HCT116 (cell line): ENCODE results near the gene LASP1. TPM values are rescaled to one million over a fixed set of nuclear protein-coding genes. Genes with fewer than 3 reads are reported as not detected.

ENCODE experiments used
- ATAC-seq: fragments of 200-7000 bp; cut with Tn5 transposase; 2 replicates; pipeline ENCODE4 v1.9.1; 2020; ENCODE audit warnings: mild to moderate bottlenecking, moderate library complexity
- BruUV-seq: library from RNA; stranded (reverse); fragments of 400-500 nt; replicated peaks from 2 replicates; lab custom pipeline; 2021; lab: Mats Ljungman, UMichigan
- CTCF ChIA-PET: fragments of 300-600 bp; sonication (Branson Sonifier 250); formaldehyde crosslinking; loops from one replicate; lab custom pipeline; 2021; ENCODE audit warnings: antibody characterized with exemption; lab: Charles Lee
- POLR2A ChIA-PET: fragments of 300-600, 350-600 bp; sonication (Branson Sonifier 250); formaldehyde crosslinking; loops from one replicate; lab custom pipeline; 2021; ENCODE audit warnings: antibody characterized with exemption; lab: Charles Lee
- RAD21 ChIA-PET, 2 experiments: fragments of 300-600 bp; sonication (Branson Sonifier 250); formaldehyde crosslinking; loops; one replicate each; lab custom pipeline; 2023; ENCODE audit warnings: low total read pairs in 2 of 2; ENCODE audit not compliant: uncharacterized antibody in 2 of 2, unreplicated experiment in 2 of 2, low non-redundant PET in 1 of 2; lab: Charles Lee
- DNase-seq: peaks from one replicate; pipeline ENCODE4 v3.0.0-alpha.2; 2010; ENCODE audit warnings: low read depth, low spot score
- H2AFZ ChIP-seq: fragments of 200-600 bp; shearing (Covaris generic), sonication (generic); 2 replicates; pipeline ENCODE4 v1.6.1; 2017; ENCODE audit warnings: low read depth, mixed run types, mixed read lengths, antibody characterized with exemption, low read length; ENCODE audit not compliant: poor library complexity, severe bottlenecking
- H3K27ac ChIP-seq: 2 replicates; pipeline ENCODE4 v1.5.1; 2012; ENCODE audit warnings: low read depth, low read length
- H3K27me3 ChIP-seq: fragments of 200-600 bp; sonication (generic); 2 replicates; pipeline ENCODE4 v1.6.1; 2016; ENCODE audit warnings: mixed run types, low read length, mixed read lengths; ENCODE audit not compliant: insufficient read depth
- H3K36me3 ChIP-seq, 2 experiments: fragments of 200-500 bp in 1 of 2; fragments of 200-600 bp in 1 of 2; sonication (Bioruptor generic) in 1 of 2; sonication (generic) in 1 of 2; 2 replicates each; pipeline versions ENCODE4 v1.5.1 to v1.6.1; 2014 to 2016; ENCODE audit warnings: low read length in 2 of 2, inconsistent platforms in 1 of 2, mixed read lengths in 1 of 2, mixed run types in 1 of 2; ENCODE audit not compliant: insufficient read depth in 2 of 2, control insufficient read depth in 1 of 2
- H3K4me1 ChIP-seq, 2 experiments: fragments of 200-600 bp in 1 of 2; sonication (generic) in 1 of 2; 2 replicates each; pipeline versions ENCODE4 v1.5.1 to v1.6.1; 2012 to 2017; ENCODE audit warnings: low read length in 2 of 2, inconsistent platforms in 1 of 2, mild to moderate bottlenecking in 1 of 2, mixed read lengths in 1 of 2, mixed run types in 1 of 2, moderate library complexity in 1 of 2; ENCODE audit not compliant: insufficient read depth in 2 of 2, control insufficient read depth in 1 of 2
- H3K4me2 ChIP-seq: fragments of 200-600 bp; sonication (generic); 2 replicates; pipeline ENCODE4 v1.6.1; 2017; ENCODE audit warnings: mixed run types, low read length, mixed read lengths
- H3K4me3 ChIP-seq, 2 experiments: fragments of 200-600 bp in 1 of 2; sonication (generic) in 1 of 2; replicated peaks in 1 of 2; 2 replicates each; pipeline ENCODE4 v1.5.1; 2011 to 2016; ENCODE audit warnings: low read length in 2 of 2, control low read depth in 1 of 2, low read depth in 1 of 2, mild to moderate bottlenecking in 1 of 2, mixed read lengths in 1 of 2, mixed run types in 1 of 2
- H3K79me2 ChIP-seq: fragments of 200-600 bp; sonication (generic); 2 replicates; pipeline ENCODE4 v1.6.1; 2017; ENCODE audit warnings: mild to moderate bottlenecking, mixed run types, low read length, moderate library complexity, mixed read lengths; ENCODE audit not compliant: insufficient read depth
- H3K9ac ChIP-seq: fragments of 200-600 bp; sonication (generic); 2 replicates; pipeline ENCODE4 v1.6.1; 2016; ENCODE audit warnings: low read length, mixed read lengths
- H3K9me2 ChIP-seq: fragments of 200-600 bp; sonication (generic), shearing (Covaris generic); 2 replicates; pipeline ENCODE4 v1.6.1; 2017; ENCODE audit warnings: mixed run types, mild to moderate bottlenecking, moderate library complexity; ENCODE audit not compliant: insufficient read depth
- H3K9me3 ChIP-seq, 2 experiments: fragments of 200-500 bp in 1 of 2; fragments of 200-600 bp in 1 of 2; sonication (Bioruptor generic) in 1 of 2; sonication (generic) in 1 of 2; 2 replicates each; pipeline ENCODE4 v1.6.1; 2014 to 2017; ENCODE audit warnings: low read length in 2 of 2, mixed read lengths in 2 of 2, inconsistent platforms in 1 of 2, low read depth in 1 of 2, mild to moderate bottlenecking in 1 of 2, mixed run types in 1 of 2, moderate library complexity in 1 of 2; ENCODE audit not compliant: control insufficient read depth in 1 of 2, insufficient read depth in 1 of 2
- H4K20me1 ChIP-seq: fragments of 200-600 bp; sonication (generic), shearing (Covaris generic); 2 replicates; pipeline ENCODE4 v1.6.1; 2017; ENCODE audit warnings: mixed run types, mild to moderate bottlenecking, moderate library complexity; ENCODE audit not compliant: insufficient read depth
- ATF3 ChIP-seq: IDR thresholded peaks from 2 replicates; pipeline ENCODE4 v1.6.1; 2012
- CBX3 ChIP-seq: IDR thresholded peaks from 2 replicates; pipeline ENCODE4 v1.6.1; 2012; ENCODE audit warnings: low read depth
- CEBPB ChIP-seq: IDR thresholded peaks from 2 replicates; pipeline ENCODE4 v1.6.1; 2012; ENCODE audit warnings: low read depth
- CTCF ChIP-seq, 3 experiments: fragments of 200-600 bp in 1 of 3; sonication (generic) in 1 of 3; IDR thresholded peaks in 2 of 3; conservative IDR thresholded peaks in 1 of 3; 2 replicates each; pipeline ENCODE4 v1.5.1; 2012 to 2017; ENCODE audit warnings: low read depth in 2 of 3, low read length in 2 of 3, antibody characterized with exemption in 1 of 3, borderline replicate concordance in 1 of 3, control low read depth in 1 of 3, mild to moderate bottlenecking in 1 of 3, mixed read lengths in 1 of 3, mixed run types in 1 of 3, moderate library complexity in 1 of 3; ENCODE audit not compliant: insufficient read depth in 1 of 3
- EGR1 ChIP-seq: IDR thresholded peaks from 2 replicates; pipeline ENCODE4 v1.6.1; 2012; ENCODE audit warnings: low read depth
- ELF1 ChIP-seq: IDR thresholded peaks from 2 replicates; pipeline ENCODE4 v1.6.1; 2012; ENCODE audit warnings: low read depth, borderline replicate concordance
- EZH2 ChIP-seq: fragments of 200-600 bp; sonication (generic); IDR thresholded peaks from 2 replicates; pipeline ENCODE4 v1.6.1; 2017; ENCODE audit warnings: antibody characterized with exemption, mixed run types
- EZH2phosphoT487 ChIP-seq: fragments of 200-600 bp; IDR thresholded peaks from 2 replicates; pipeline ENCODE4 v1.6.1; 2018; ENCODE audit warnings: antibody characterized with exemption, borderline replicate concordance
- FOSL1 ChIP-seq: IDR thresholded peaks from 2 replicates; pipeline ENCODE4 v1.6.1; 2012; ENCODE audit warnings: low read depth
- MAX ChIP-seq: IDR thresholded peaks from 2 replicates; pipeline ENCODE4 v1.6.1; 2012
- POLR2A ChIP-seq: IDR thresholded peaks from 2 replicates; pipeline ENCODE4 v1.7.0; 2011; ENCODE audit warnings: borderline replicate concordance; ENCODE audit not compliant: insufficient read depth, insufficient read length; ENCODE audit errors: extremely low read depth
- POLR2AphosphoS5 ChIP-seq: IDR thresholded peaks from 2 replicates; pipeline ENCODE4 v1.6.1; 2011; ENCODE audit warnings: mild to moderate bottlenecking, low read depth, low read length, moderate library complexity
- RAD21 ChIP-seq: IDR thresholded peaks from 2 replicates; pipeline ENCODE4 v1.6.1; 2012; ENCODE audit warnings: low read depth, mild to moderate bottlenecking
- REST ChIP-seq: IDR thresholded peaks from 2 replicates; pipeline ENCODE4 v1.6.1; 2012; ENCODE audit warnings: low read depth
- SP1 ChIP-seq: IDR thresholded peaks from 2 replicates; pipeline ENCODE4 v1.6.1; 2012; ENCODE audit warnings: low read depth
- SRF ChIP-seq: IDR thresholded peaks from 2 replicates; pipeline ENCODE4 v1.6.1; 2012; ENCODE audit warnings: low read depth
- TCF7L2 ChIP-seq: IDR thresholded peaks from 2 replicates; pipeline ENCODE4 v1.7.0; 2011; ENCODE audit warnings: borderline replicate concordance, inconsistent platforms; ENCODE audit not compliant: insufficient read depth, insufficient read length; ENCODE audit errors: extremely low read depth
- ZBTB33 ChIP-seq: IDR thresholded peaks from 2 replicates; pipeline ENCODE4 v1.6.1; 2011; ENCODE audit warnings: mild to moderate bottlenecking, low read length, moderate library complexity; ENCODE audit not compliant: insufficient replicate concordance; ENCODE audit errors: extremely low read depth
- ZNF274 ChIP-seq: fragments of 200-500 bp; sonication (Bioruptor generic); IDR thresholded peaks from 2 replicates; pipeline ENCODE4 v1.6.1; 2014; ENCODE audit warnings: mild to moderate bottlenecking, low read depth, low read length, inconsistent platforms
- intact Hi-C: fragments of 100-400 bp; cut with micrococcal nuclease; formaldehyde crosslinking; loops from 2 replicates; pipeline ENCODE4 v1.10.0; 2022
- total RNA-seq: library from RNA; stranded (reverse); gene quantifications from one replicate; pipeline ENCODE4 v1.2.1, GENCODE V29; 2021; ENCODE audit not compliant: unreplicated experiment

Gene LASP1
- total RNA-seq, 1 experiment from 2014 or later: 149 TPM

- no peaks in the 10 kb centered on the region for H3K9me3 ChIP-seq
- peaks cover 7 to 30% of the 10 kb centered on the region in 2 experiments for H3K4me1 ChIP-seq
- ATAC-seq: no peak
- no peak for DNase-seq
- H3K27ac ChIP-seq: no peak overlapping the region
- no peak overlapping the region for H3K4me3 ChIP-seq
- RAD21 ChIA-PET: no interaction called here
- no peak overlapping the region for H3K9ac ChIP-seq
- no peak overlapping the region for H3K4me2 ChIP-seq
- no peaks in the 10 kb centered on the region for H3K9me2 ChIP-seq
- H4K20me1 ChIP-seq: no peaks in the 10 kb centered on the region
- POLR2A ChIA-PET: interaction anchor here (0.7 to 1.3 kb wide), 2 partner anchors 15 to 16 kb away, joined by 3 to 4 read pairs; partner anchors contain the start of gene LASP1
- intact Hi-C loops: no loop called here
- BruUV-seq: no TSS peak
- H3K27me3 ChIP-seq: no peaks in the 10 kb centered on the region
- H3K36me3 ChIP-seq: peaks cover 8 to 32% of the 10 kb centered on the region in 2 experiments; a peak in 3 of 4 replicates
- no peak overlapping the region for H2AFZ ChIP-seq
- peaks cover 91% of the 10 kb centered on the region for H3K79me2 ChIP-seq
- CTCF ChIA-PET: no interaction called here
- no peak for TF ChIP-seq FOSL1
- no peak for TF ChIP-seq ATF3
- TF ChIP-seq ZBTB33: no peak
- no peak for TF ChIP-seq SP1
- TF ChIP-seq SRF: no peak
- TF ChIP-seq EZH2phosphoT487: no peak
- TF ChIP-seq ELF1: no peak
- no peak for TF ChIP-seq CBX3
- TF ChIP-seq CTCF (IDR thresholded peaks at IDR 0.05 in 2 of 3, conservative IDR thresholded peaks at IDR 0.05 in 1 of 3; ENCODE audit: borderline replicate concordance in 1 of 3, insufficient read depth in 1 of 3, low read depth in 2 of 3, low read length in 2 of 3): no peak
- TF ChIP-seq EGR1: no peak
- no peak for TF ChIP-seq ZNF274
- no peak for TF ChIP-seq POLR2AphosphoS5
- TF ChIP-seq REST: no peak
- no peak for TF ChIP-seq CEBPB
- no peak for TF ChIP-seq TCF7L2
- TF ChIP-seq RAD21: no peak
- no peak for TF ChIP-seq EZH2
- TF ChIP-seq POLR2A: no peak
- TF ChIP-seq MAX: no peak
These were observed 16.1 kb downstream of the LASP1 start for GRCh38 chr17:38885728-38886642.
